ENCODE data around the gene TMTC4.
A peak's percentile ranks its signal among the peaks of the same experiment; 100 is the strongest.
"Not testable (repeated sequence)": the region's sequence is repeated elsewhere in the genome, so short reads cannot be mapped to it uniquely, and the experiment has no call there.

TMTC4 gene

GRCh38 chr13:100636004-100636403 is 38.6 kb downstream of the TMTC4 start:
- in situ Hi-C loops (cut with MboI; ENCODE audit: low pct_unique_long_range_greater_than_20kb, low sequenced_read_pairs), result no loop called here
- no peak for DNase-seq

DNA sequence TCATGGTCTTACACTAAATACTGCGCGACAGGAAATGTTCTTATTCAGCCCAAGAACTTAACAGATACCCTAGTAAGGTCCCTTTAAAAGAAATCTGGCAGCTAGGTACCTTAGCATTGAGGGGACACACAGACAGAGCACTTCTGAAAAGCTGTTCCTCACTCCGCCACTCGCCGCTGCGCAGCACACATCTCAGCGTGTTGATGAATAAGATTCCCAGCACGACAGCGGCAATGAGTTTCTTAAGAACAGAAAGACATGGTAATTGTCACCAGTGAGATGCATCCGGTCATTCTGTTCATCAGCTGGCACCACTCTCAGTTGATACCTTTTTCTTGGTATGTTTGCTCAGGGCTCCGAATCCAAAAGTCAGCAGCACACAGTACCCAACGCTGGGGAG is 39.9 kb downstream of the TMTC4 start:
- in situ Hi-C loops (cut with MboI; ENCODE audit: low pct_unique_long_range_greater_than_20kb, low sequenced_read_pairs), result no loop called here
- no peak for DNase-seq

- DNase-seq, result no peak
- in situ Hi-C loops (cut with MboI; ENCODE audit: low pct_unique_long_range_greater_than_20kb, low sequenced_read_pairs), result no loop called here
Observed at GRCh38 chr13:100633461-100633860, 41.1 kb downstream of the TMTC4 start.

GRCh38 chr13:100630555-100630954 is 44.0 kb downstream of the TMTC4 start:
- in situ Hi-C loops (cut with MboI; ENCODE audit: low pct_unique_long_range_greater_than_20kb, low sequenced_read_pairs), result no loop called here
- DNase-seq, result no peak

- no peak for DNase-seq
- in situ Hi-C loops (cut with MboI; ENCODE audit: low pct_unique_long_range_greater_than_20kb, low sequenced_read_pairs), result no loop called here
Observed at GRCh38 chr13:100627120-100627519, 47.5 kb downstream of the TMTC4 start.

- in situ Hi-C loops (cut with MboI; ENCODE audit: low pct_unique_long_range_greater_than_20kb, low sequenced_read_pairs), result no loop called here
- no peak for DNase-seq
Observed at GRCh38 chr13:100625447-100625846, 49.1 kb downstream of the TMTC4 start.

- DNase-seq, result no peak
- in situ Hi-C loops (cut with MboI; ENCODE audit: low pct_unique_long_range_greater_than_20kb, low sequenced_read_pairs), result no loop called here
Observed at GRCh38 chr13:100620792-100621191, 53.8 kb downstream of the TMTC4 start.

DNA sequence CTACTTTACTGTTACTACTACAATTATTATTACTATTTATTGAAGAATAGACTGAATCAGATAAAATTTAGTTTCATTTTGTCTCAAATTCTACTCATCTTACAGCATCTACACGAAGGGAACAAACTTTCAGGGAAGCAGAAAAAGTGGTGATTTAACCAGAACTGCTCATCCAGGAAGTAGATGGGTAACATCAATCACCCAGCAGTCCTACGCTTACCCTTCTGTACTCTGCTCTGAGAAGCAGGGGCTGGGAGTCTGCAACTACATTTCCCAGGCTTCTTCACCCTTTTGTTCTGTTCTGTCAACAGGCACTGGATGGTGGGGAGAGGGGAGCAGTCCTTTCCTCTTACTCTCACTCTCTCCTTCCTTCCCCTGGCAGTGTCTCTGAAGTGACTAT is 54.7 kb downstream of the TMTC4 start:
- in situ Hi-C loops (cut with MboI; ENCODE audit: low pct_unique_long_range_greater_than_20kb, low sequenced_read_pairs), result no loop called here
- DNase-seq, result no peak

GRCh38 chr13:100618897-100619296 is 55.7 kb downstream of the TMTC4 start:
- in situ Hi-C loops (cut with MboI; ENCODE audit: low pct_unique_long_range_greater_than_20kb, low sequenced_read_pairs); DNase-seq: not testable (repeated sequence)

- in situ Hi-C loops (cut with MboI; ENCODE audit: low pct_unique_long_range_greater_than_20kb, low sequenced_read_pairs), result no loop called here
- no peak for DNase-seq
Observed at GRCh38 chr13:100613031-100613430, 61.6 kb downstream of the TMTC4 start.

DNA sequence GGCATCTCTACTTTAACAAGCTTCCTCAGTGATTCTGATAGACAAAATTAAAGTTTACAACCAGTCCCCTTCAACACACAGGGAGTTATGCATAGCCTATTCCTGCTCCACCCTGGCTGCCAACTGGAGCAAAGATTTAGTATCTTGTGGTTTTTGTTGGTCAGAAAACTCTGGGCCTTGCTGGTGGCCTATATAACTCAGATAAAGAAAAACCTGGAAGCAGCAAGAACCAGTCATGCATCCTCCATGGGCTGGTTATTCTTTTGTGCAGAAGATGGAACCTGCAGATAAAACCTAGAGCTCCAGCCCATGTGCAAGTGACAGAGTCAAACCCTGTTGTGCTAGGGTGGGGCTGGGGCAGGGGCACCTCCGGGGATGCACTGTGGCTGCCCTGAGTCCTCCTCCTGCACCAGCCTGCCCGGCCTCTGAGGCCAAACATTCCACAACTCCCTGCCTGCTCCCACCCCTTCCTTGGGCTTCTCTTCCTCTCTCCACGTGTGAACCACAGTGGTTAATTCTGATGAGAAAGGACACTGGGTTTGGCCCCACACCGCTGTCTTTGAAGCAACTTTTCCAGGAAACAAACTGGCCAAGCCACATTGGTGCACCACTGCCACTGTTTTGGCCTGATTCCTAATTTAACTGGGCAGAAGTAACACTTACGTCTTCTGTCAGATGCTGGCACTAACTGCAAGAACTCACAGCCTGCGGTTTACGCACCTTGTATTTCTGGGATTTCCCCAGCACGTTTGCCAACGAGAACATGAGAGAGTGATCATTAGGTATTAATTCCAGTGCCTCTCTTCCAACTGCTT is 62.7 kb downstream of the TMTC4 start:
- in situ Hi-C loops (cut with MboI; ENCODE audit: low pct_unique_long_range_greater_than_20kb, low sequenced_read_pairs), result no loop called here
- DNase-seq, result no peak

GRCh38 chr13:100610391-100611347 is 63.9 kb downstream of the TMTC4 start:
- peak; percentile 91 for DNase-seq
- in situ Hi-C loops (cut with MboI; ENCODE audit: low pct_unique_long_range_greater_than_20kb, low sequenced_read_pairs), result no loop called here

- DNase-seq, result peak; percentile 74
- in situ Hi-C loops (cut with MboI; ENCODE audit: low pct_unique_long_range_greater_than_20kb, low sequenced_read_pairs), result no loop called here
Observed at GRCh38 chr13:100608906-100609305, 65.7 kb downstream of the TMTC4 start.

- in situ Hi-C loops (cut with MboI; ENCODE audit: low pct_unique_long_range_greater_than_20kb, low sequenced_read_pairs), result no loop called here
- DNase-seq, result no peak
Observed at GRCh38 chr13:100608489-100608888, 66.1 kb downstream of the TMTC4 start.

DNA sequence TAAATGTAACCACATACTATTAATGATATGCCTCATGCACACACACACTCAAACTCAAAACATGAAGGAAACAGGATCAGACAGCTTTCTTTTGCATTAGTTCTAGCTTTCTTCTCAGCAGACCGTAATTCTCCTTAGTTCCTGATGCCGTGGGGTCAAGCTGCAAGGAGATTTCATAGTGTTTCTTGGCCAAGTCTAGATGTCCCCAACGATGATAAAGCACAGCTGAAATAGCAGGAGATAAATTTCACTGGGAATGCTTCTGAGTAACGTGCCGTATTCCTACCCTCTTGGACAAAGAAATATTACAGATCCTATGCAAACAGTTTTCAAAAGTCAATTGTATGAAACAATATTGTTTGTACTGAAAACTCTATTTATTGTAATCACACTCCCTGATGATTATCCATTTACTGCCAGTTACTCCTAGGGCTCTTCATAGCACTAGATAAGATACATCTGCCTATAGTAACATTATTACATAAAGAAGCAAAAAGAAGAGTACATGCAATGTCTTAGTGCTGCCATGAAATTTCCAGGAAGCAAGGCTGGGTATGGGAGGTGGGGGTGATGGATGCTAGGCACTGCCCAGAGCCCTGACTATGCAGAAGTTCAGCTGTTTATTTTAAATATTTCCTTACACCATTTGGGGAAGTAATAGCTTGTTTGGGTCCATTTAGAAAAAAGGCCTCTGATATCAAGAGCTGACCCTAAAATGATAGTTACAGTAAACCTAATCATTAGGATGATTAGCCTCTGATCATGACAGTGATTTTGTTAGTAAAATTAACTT is 69.5 kb downstream of the TMTC4 start:
- DNase-seq, result no peak
- in situ Hi-C loops (cut with MboI; ENCODE audit: low pct_unique_long_range_greater_than_20kb, low sequenced_read_pairs), result no loop called here

GRCh38 chr13:100602493-100603111 is 72.0 kb downstream of the TMTC4 start:
- DNase-seq, result no peak
- in situ Hi-C loops (cut with MboI; ENCODE audit: low pct_unique_long_range_greater_than_20kb, low sequenced_read_pairs), result no loop called here

DNA sequence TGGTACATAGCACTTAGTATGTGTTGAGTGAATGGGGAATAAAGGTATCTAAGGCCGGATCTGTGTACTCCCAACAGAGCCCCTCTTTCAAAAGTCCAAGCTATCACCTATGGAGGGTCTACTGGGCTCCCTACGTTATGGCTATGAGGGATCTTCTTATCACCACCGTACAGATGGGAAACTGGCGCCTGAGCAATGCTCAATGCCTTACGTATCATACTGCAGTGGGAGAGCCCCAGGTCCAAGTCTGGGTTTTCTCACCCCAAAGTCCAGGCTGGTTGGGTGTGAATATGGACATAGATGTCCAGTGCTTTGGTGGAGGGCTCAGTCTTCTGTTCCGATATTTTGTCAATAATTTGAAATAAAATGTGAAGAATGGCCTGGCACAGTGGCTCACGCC is 72.9 kb downstream of the TMTC4 start:
- no peak for DNase-seq
- in situ Hi-C loops (cut with MboI; ENCODE audit: low pct_unique_long_range_greater_than_20kb, low sequenced_read_pairs), result no loop called here

- no peak for DNase-seq
- in situ Hi-C loops (cut with MboI; ENCODE audit: low pct_unique_long_range_greater_than_20kb, low sequenced_read_pairs), result no loop called here
Observed at GRCh38 chr13:100600915-100601314, 73.7 kb downstream of the TMTC4 start.

DNA sequence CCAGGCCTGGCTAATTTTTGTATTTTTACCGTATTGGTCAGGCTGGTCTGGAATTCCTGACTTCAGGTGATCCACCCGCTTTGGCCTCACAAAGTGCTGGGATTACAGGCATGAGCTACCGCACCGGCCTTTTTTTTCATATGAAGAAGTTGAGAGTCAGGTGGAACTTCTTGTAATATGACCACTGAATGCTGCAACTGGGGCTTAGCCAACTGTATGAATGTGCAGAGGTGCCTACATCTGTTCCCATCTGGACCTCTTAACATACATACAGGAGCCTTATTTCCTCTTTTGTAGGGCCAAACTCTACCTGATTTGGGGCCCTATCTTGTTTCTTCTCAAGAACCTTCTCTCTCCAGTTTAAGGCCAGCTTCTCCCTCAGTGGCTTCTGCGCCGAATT is 74.1 kb downstream of the TMTC4 start:
- no peak for DNase-seq
- in situ Hi-C loops (cut with MboI; ENCODE audit: low pct_unique_long_range_greater_than_20kb, low sequenced_read_pairs), result no loop called here
